HepG2 (cell line): ENCODE measurements around the gene ADGRF1. TPM values are rescaled to one million over a fixed set of nuclear protein-coding genes. Genes with fewer than 3 reads are reported as not detected.

Source experiments
- ATF1 ChIP-seq: IDR thresholded peaks from 2 replicates; pipeline ENCODE4 v1.6.1; 2016; ENCODE audit warnings: mild to moderate bottlenecking, control low read depth
- CEBPB ChIP-seq: IDR thresholded peaks from 2 replicates; pipeline ENCODE4 v1.6.1; 2011; ENCODE audit warnings: low read depth, low read length, improper control_type of control experiment, borderline replicate concordance
- LCORL ChIP-seq, 2 experiments: fragments of 450-650 bp in 1 of 2; sonication (generic) in 1 of 2; formaldehyde crosslinking in 1 of 2; IDR thresholded peaks; 2 replicates each; pipeline versions ENCODE4 v1.5.0 to v1.6.1; 2017 to 2020; ENCODE audit warnings: antibody characterized with exemption in 1 of 2, missing genetic modification reagents in 1 of 2
- NCOA2 ChIP-seq: sonication (generic); formaldehyde crosslinking; IDR thresholded peaks from 2 replicates; pipeline ENCODE4 v1.8.0; 2022; ENCODE audit warnings: inconsistent platforms
- NFKB2 ChIP-seq: sonication (generic); formaldehyde crosslinking; IDR thresholded peaks from 2 replicates; pipeline ENCODE4 v1.4.0; 2020; ENCODE audit warnings: missing genetic modification reagents, borderline replicate concordance
- NKX3-1 ChIP-seq: sonication (generic); formaldehyde crosslinking; IDR thresholded peaks from 2 replicates; pipeline ENCODE4 v1.5.0; 2020; ENCODE audit warnings: missing genetic modification reagents
- POLR2G ChIP-seq: fragments of 200-400 bp; formaldehyde crosslinking; IDR thresholded peaks from 2 replicates; pipeline ENCODE4 v1.6.1; 2018; ENCODE audit warnings: mild to moderate bottlenecking, low read depth, low read length, moderate library complexity
- RELA ChIP-seq: sonication (generic); formaldehyde crosslinking; IDR thresholded peaks from 2 replicates; pipeline ENCODE4 v1.4.0; 2020; ENCODE audit warnings: missing genetic modification reagents
- RXRB ChIP-seq: IDR thresholded peaks from 2 replicates; pipeline ENCODE4 v1.6.1; 2016; ENCODE audit warnings: borderline replicate concordance, missing genetic modification reagents, missing compliant biosample characterization
- SRF ChIP-seq: IDR thresholded peaks from 2 replicates; pipeline ENCODE4 v1.6.1; 2011; ENCODE audit warnings: mild to moderate bottlenecking, low read depth, low read length, moderate library complexity
- SRY ChIP-seq: sonication (generic); formaldehyde crosslinking; IDR thresholded peaks from 2 replicates; pipeline ENCODE4 v1.8.0; 2022; ENCODE audit warnings: mild to moderate bottlenecking, missing genetic modification reagents
- STAT5B ChIP-seq: sonication (generic); formaldehyde crosslinking; IDR thresholded peaks from 2 replicates; pipeline ENCODE4 v1.4.0; 2020; ENCODE audit warnings: missing genetic modification reagents
- TAF1 ChIP-seq: sonication (generic); formaldehyde crosslinking; IDR thresholded peaks from 2 replicates; pipeline ENCODE4 v1.4.0; 2020; ENCODE audit warnings: missing genetic modification reagents
- TOPORS ChIP-seq: sonication (generic); formaldehyde crosslinking; IDR thresholded peaks from 2 replicates; pipeline ENCODE4 v1.8.0; 2023; ENCODE audit warnings: mild to moderate bottlenecking, missing genetic modification reagents
- U2AF1 ChIP-seq: fragments of 200-400 bp; formaldehyde crosslinking; optimal IDR thresholded peaks from 2 replicates; pipeline ENCODE3; 2017; ENCODE audit warnings: mild to moderate bottlenecking, low read depth, low read length
- ZNF12 ChIP-seq: sonication (generic); formaldehyde crosslinking; IDR thresholded peaks from 2 replicates; pipeline ENCODE4 v1.5.0; 2020; ENCODE audit warnings: missing genetic modification reagents
- ZNF383 ChIP-seq: sonication (generic); formaldehyde crosslinking; IDR thresholded peaks from 2 replicates; pipeline ENCODE4 v1.4.0; 2020; ENCODE audit warnings: missing genetic modification reagents, mild to moderate bottlenecking, borderline replicate concordance
- polyA plus RNA-seq, 8 experiments: library from polyadenylated mRNA; depleted of rRNA in 3 of 8; stranded (reverse) in 7 of 8; unstranded in 1 of 8; fragments of >200 nt; fragmentation: Illumina TruSeq in 4 of 8; extraction: Trizol in 4 of 8; gene quantifications; 2 replicates each; pipeline versions ENCODE4 v1.2.1 to v1.2.3, GENCODE V29; 2011 to 2016; ENCODE audit warnings: low read depth in 4 of 8, missing spikeins in 1 of 8, mixed read lengths in 1 of 8; ENCODE audit not compliant: insufficient read depth in 1 of 8
- total RNA-seq, 5 experiments: library from RNA; depleted of rRNA; stranded (reverse); fragments of >200 nt; fragmentation: Illumina TruSeq; extraction: Trizol; gene quantifications; 2 replicates each; pipeline ENCODE4 v1.2.3, GENCODE V29; 2016; ENCODE audit warnings: low read depth in 1 of 5
- TF ChIP-seq, protein P1 (sequence below): sonication (generic); formaldehyde crosslinking; IDR thresholded peaks from 2 replicates; pipeline ENCODE4 v1.5.0; 2020; ENCODE audit warnings: mild to moderate bottlenecking, missing genetic modification reagents, borderline replicate concordance
- TF ChIP-seq, protein P2 (sequence below): fragments of 450-650 bp; IDR thresholded peaks from 2 replicates; pipeline ENCODE4 v1.6.1; 2017; ENCODE audit warnings: mild to moderate bottlenecking
- TF ChIP-seq, protein P3 (sequence below): sonication (generic); formaldehyde crosslinking; IDR thresholded peaks from 2 replicates; pipeline ENCODE4 v1.8.0; 2022; ENCODE audit warnings: missing genetic modification reagents, mild to moderate bottlenecking, borderline replicate concordance
- TF ChIP-seq, protein P4 (sequence below): sonication (generic); formaldehyde crosslinking; IDR thresholded peaks from 2 replicates; pipeline ENCODE4 v1.4.0; 2020; ENCODE audit warnings: mild to moderate bottlenecking, missing genetic modification reagents

Gene ADGRF1
- total and polyA plus RNA-seq, 2 of the 13 experiments (the other 11 are each of a cell fraction or from before 2014, with no cell fraction given), result not detected

DNA sequence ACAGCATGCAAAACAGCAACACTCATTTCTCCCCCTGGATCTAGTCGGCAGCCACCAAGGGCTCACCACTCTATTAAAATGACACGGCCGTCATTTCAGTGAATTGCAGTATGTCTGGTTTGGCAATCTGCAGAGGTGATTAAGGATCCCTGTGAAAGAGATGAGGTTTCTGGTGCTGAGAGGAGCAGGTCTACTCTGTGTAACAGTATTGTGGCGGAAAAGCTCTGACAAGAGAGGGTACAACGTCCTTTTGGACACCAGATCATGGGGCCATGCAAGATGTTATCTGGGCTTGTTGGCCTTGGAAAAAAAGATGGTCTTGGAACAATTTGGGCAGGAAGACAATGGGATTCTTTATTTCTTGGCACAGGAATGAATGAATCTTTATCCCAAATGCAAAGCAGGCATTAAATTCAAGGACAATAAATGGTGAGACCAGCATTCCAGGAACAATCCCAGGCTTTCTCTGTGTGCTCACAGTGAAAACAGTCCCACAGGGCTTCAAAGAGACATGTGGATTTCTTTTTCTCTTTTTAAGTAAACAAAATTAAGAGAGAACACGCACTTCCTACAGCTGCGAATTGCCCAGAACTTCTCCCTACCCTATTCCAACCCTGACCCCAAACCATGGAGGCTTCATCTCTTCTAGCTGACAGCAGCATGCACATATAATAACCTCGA lies 33.7 kb upstream of the ADGRF1 start (continued):
- TF ChIP-seq, protein P1, sequence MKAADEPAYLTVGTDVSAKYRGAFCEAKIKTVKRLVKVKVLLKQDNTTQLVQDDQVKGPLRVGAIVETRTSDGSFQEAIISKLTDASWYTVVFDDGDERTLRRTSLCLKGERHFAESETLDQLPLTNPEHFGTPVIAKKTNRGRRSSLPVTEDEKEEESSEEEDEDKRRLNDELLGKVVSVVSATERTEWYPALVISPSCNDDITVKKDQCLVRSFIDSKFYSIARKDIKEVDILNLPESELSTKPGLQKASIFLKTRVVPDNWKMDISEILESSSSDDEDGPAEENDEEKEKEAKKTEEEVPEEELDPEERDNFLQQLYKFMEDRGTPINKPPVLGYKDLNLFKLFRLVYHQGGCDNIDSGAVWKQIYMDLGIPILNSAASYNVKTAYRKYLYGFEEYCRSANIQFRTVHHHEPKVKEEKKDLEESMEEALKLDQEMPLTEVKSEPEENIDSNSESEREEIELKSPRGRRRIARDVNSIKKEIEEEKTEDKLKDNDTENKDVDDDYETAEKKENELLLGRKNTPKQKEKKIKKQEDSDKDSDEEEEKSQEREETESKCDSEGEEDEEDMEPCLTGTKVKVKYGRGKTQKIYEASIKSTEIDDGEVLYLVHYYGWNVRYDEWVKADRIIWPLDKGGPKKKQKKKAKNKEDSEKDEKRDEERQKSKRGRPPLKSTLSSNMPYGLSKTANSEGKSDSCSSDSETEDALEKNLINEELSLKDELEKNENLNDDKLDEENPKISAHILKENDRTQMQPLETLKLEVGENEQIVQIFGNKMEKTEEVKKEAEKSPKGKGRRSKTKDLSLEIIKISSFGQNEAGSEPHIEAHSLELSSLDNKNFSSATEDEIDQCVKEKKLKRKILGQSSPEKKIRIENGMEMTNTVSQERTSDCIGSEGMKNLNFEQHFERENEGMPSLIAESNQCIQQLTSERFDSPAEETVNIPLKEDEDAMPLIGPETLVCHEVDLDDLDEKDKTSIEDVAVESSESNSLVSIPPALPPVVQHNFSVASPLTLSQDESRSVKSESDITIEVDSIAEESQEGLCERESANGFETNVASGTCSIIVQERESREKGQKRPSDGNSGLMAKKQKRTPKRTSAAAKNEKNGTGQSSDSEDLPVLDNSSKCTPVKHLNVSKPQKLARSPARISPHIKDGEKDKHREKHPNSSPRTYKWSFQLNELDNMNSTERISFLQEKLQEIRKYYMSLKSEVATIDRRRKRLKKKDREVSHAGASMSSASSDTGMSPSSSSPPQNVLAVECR (CRISPR knock-in tag), result no peak; the same call in 1 of the 2 replicates
- TF ChIP-seq, protein P2, sequence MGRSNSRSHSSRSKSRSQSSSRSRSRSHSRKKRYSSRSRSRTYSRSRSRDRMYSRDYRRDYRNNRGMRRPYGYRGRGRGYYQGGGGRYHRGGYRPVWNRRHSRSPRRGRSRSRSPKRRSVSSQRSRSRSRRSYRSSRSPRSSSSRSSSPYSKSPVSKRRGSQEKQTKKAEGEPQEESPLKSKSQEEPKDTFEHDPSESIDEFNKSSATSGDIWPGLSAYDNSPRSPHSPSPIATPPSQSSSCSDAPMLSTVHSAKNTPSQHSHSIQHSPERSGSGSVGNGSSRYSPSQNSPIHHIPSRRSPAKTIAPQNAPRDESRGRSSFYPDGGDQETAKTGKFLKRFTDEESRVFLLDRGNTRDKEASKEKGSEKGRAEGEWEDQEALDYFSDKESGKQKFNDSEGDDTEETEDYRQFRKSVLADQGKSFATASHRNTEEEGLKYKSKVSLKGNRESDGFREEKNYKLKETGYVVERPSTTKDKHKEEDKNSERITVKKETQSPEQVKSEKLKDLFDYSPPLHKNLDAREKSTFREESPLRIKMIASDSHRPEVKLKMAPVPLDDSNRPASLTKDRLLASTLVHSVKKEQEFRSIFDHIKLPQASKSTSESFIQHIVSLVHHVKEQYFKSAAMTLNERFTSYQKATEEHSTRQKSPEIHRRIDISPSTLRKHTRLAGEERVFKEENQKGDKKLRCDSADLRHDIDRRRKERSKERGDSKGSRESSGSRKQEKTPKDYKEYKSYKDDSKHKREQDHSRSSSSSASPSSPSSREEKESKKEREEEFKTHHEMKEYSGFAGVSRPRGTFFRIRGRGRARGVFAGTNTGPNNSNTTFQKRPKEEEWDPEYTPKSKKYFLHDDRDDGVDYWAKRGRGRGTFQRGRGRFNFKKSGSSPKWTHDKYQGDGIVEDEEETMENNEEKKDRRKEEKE, result no peak
- TF ChIP-seq LCORL (IDR thresholded peaks at IDR 0.05), result peak; percentile 95
- peak; percentile 74 for TF ChIP-seq LCORL (CRISPR knock-in tag; IDR thresholded peaks at IDR 0.05)
- TF ChIP-seq SRY, result no peak
- peak; percentile 99 for TF ChIP-seq NCOA2 (CRISPR knock-in tag)
- peak; percentile 94 for TF ChIP-seq NKX3-1 (CRISPR knock-in tag)
- no peak; the same call in none of the 2 replicates for TF ChIP-seq ATF1 (CRISPR knock-in tag)
- TF ChIP-seq, protein P3, sequence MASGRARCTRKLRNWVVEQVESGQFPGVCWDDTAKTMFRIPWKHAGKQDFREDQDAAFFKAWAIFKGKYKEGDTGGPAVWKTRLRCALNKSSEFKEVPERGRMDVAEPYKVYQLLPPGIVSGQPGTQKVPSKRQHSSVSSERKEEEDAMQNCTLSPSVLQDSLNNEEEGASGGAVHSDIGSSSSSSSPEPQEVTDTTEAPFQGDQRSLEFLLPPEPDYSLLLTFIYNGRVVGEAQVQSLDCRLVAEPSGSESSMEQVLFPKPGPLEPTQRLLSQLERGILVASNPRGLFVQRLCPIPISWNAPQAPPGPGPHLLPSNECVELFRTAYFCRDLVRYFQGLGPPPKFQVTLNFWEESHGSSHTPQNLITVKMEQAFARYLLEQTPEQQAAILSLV (CRISPR knock-in tag), result no peak
- peak; percentile 90 for TF ChIP-seq POLR2G
- TF ChIP-seq, protein P4, sequence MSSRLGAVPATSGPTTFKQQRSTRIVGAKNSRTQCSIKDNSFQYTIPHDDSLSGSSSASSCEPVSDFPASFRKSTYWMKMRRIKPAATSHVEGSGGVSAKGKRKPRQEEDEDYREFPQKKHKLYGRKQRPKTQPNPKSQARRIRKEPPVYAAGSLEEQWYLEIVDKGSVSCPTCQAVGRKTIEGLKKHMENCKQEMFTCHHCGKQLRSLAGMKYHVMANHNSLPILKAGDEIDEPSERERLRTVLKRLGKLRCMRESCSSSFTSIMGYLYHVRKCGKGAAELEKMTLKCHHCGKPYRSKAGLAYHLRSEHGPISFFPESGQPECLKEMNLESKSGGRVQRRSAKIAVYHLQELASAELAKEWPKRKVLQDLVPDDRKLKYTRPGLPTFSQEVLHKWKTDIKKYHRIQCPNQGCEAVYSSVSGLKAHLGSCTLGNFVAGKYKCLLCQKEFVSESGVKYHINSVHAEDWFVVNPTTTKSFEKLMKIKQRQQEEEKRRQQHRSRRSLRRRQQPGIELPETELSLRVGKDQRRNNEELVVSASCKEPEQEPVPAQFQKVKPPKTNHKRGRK (CRISPR knock-in tag), result no peak
- TF ChIP-seq ZNF12 (CRISPR knock-in tag), result peak; percentile 100
- TF ChIP-seq NFKB2 (CRISPR knock-in tag), result no peak
- TF ChIP-seq TAF1 (CRISPR knock-in tag), result peak; percentile 53; the same call in 1 of the 2 replicates
- TF ChIP-seq CEBPB, result peak; percentile 87
- peak; percentile 92 for TF ChIP-seq RXRB (CRISPR knock-in tag)
- peak; percentile 75 for TF ChIP-seq RELA
- no peak for TF ChIP-seq SRF
- no peak; the same call in 1 of the 2 replicates for TF ChIP-seq STAT5B (CRISPR knock-in tag)
- TF ChIP-seq U2AF1, result no peak
- no peak for TF ChIP-seq TOPORS (CRISPR knock-in tag)
- 0 out of 2 replicates have a peak, but pooled peaks have one; percentile 26 for TF ChIP-seq ZNF383 (CRISPR knock-in tag)
